Esophagus squamous epithelium (tissue), 4 donors: ENCODE data around the gene GSTM3.

Experiments
- POLR2A ChIP-seq, 4 donors: fragments of 450-650 bp; IDR thresholded peaks; one replicate each; pipeline ENCODE4 v1.6.1; 2017; ENCODE audit warnings: antibody characterized with exemption in 4 of 4, mild to moderate bottlenecking in 4 of 4, moderate library complexity in 3 of 4
- TF ChIP-seq, protein P1 (sequence below), 6 experiments: fragments of 450-650 bp in 4 of 6; fragments of 200-600 bp in 2 of 6; sonication (generic) in 2 of 6; IDR thresholded peaks; one replicate each; pipeline ENCODE4 v1.5.1; 2016 to 2019; ENCODE audit warnings: antibody characterized with exemption in 6 of 6, mild to moderate bottlenecking in 4 of 6, moderate library complexity in 4 of 6

DNA sequence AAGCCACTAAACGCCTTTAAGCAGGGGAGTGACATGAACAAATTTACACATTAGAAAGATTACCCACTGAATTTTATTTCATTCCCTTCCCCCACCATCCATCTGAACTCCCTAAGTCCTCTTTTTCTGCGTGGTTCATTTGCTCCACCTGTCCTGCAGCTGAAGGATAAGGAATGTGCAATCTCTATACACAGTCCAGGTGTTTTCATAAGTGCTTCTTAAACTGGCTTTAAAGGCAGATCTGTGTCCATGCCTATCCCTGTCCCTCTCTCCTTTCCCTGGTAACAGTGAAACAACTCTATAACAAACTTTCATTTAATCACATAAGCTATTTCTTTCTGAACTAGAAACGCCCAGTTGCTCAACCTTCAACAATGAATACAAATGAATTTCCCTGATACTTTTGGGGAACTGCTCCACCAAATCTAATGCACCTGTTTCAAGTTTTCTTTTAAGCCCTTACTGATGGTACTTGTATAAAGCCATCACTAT lies 8.4 kb downstream of the GSTM3 start:
- TF ChIP-seq, protein P1, sequence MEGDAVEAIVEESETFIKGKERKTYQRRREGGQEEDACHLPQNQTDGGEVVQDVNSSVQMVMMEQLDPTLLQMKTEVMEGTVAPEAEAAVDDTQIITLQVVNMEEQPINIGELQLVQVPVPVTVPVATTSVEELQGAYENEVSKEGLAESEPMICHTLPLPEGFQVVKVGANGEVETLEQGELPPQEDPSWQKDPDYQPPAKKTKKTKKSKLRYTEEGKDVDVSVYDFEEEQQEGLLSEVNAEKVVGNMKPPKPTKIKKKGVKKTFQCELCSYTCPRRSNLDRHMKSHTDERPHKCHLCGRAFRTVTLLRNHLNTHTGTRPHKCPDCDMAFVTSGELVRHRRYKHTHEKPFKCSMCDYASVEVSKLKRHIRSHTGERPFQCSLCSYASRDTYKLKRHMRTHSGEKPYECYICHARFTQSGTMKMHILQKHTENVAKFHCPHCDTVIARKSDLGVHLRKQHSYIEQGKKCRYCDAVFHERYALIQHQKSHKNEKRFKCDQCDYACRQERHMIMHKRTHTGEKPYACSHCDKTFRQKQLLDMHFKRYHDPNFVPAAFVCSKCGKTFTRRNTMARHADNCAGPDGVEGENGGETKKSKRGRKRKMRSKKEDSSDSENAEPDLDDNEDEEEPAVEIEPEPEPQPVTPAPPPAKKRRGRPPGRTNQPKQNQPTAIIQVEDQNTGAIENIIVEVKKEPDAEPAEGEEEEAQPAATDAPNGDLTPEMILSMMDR (IDR thresholded peaks at IDR 0.05) = no peak
- no peak for TF ChIP-seq POLR2A (IDR thresholded peaks at IDR 0.05)
